Mucosa of rectum (tissue), 2 donors: Measurements from ENCODE around the gene FBXL17.

Experiments
- H3K27ac ChIP-seq, 2 donors: one replicate each; pipeline ENCODE4 v1.7.0; 2013; ENCODE audit warnings: inconsistent platforms in 2 of 2, low read depth in 2 of 2, low read length in 2 of 2
- H3K27me3 ChIP-seq, 2 donors: one replicate each; pipeline ENCODE4 v1.7.0; 2013; ENCODE audit warnings: low read length in 2 of 2; ENCODE audit not compliant: control insufficient read depth in 2 of 2, insufficient read depth in 2 of 2
- H3K36me3 ChIP-seq, 2 donors: one replicate each; pipeline ENCODE4 v1.7.0; 2013; ENCODE audit warnings: low read length in 2 of 2; ENCODE audit not compliant: control insufficient read depth in 2 of 2, insufficient read depth in 2 of 2
- H3K4me1 ChIP-seq, 2 donors: one replicate each; pipeline ENCODE4 v1.7.0; 2013; ENCODE audit warnings: low read length in 2 of 2, mild to moderate bottlenecking in 1 of 2; ENCODE audit not compliant: control insufficient read depth in 2 of 2, insufficient read depth in 2 of 2
- H3K4me3 ChIP-seq, 2 donors: one replicate each; pipeline ENCODE4 v1.7.0; 2013; ENCODE audit warnings: low read length in 2 of 2
- H3K9ac ChIP-seq, 2 donors: one replicate each; pipeline ENCODE4 v1.7.0; 2013; ENCODE audit warnings: low read length in 2 of 2, low read depth in 1 of 2, mild to moderate bottlenecking in 1 of 2
- H3K9me3 ChIP-seq, 2 donors: one replicate each; pipeline ENCODE4 v1.7.0; 2013; ENCODE audit warnings: low read length in 2 of 2; ENCODE audit not compliant: control insufficient read depth in 2 of 2
- donor health status: healthy.
- donor health status: Normal muscosa, but diverticular disease.

FBXL17 gene

DNA sequence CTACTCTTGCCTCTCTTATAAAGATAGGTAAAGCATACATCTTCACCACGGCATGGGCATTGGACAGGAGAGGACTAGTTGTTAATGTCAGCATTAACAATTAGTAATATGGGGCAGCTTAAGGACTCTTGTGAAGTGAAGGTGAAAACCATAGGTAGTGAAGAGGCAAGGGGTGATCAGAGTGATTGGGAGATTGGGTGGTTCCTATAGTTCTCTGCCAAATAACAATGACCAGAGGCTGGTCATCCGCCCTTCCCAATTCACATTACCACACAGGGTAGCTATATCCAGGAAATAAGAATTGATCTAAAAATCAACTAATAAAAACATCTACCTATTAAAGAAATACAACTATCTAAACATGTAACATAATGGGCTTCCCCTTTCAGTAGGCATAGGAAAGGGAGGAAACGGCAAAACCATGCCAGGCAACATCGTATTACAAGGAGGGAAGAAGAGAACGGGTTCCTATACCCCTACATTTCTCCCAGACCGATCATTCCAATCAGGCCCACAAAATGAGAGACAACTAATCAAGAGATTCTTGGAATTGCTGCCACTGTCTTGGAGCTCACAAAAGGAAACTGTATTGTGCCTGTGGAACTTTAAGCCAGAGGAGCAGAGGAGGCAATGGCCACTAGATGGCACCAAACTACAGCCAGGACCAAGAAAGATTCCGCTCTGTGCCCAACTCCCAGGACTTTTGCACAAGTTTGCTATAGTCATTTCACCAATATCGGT is 121.6 kb downstream of the FBXL17 start:
- peak overlapping the region in 1 of 2 donors; percentile 43 for H3K4me3 ChIP-seq
- no peaks in the 10 kb centered on the region for H3K36me3 ChIP-seq

GRCh38 chr5:108259306-108259705 is 122.6 kb downstream of the FBXL17 start:
- no peak overlapping the region for H3K4me3 ChIP-seq
- H3K9me3 ChIP-seq = no peaks in the 10 kb centered on the region
- H3K27ac ChIP-seq = no peak overlapping the region

More for the DNA sequence above, 121.6 kb downstream of the FBXL17 start:
- Histone ChIP-seq H3K4me1 (peaks cover 2% of the 10 kb centered on the region in 2 donors), H3K9ac (no peak overlapping the region), H3K27me3 (no peaks in the 10 kb centered on the region), H3K9me3 (no peaks in the 10 kb centered on the region), H3K27ac (no peak overlapping the region)

GRCh38 chr5:108257996-108258395 is 123.9 kb downstream of the FBXL17 start:
- no peak overlapping the region for H3K27ac ChIP-seq
- no peak overlapping the region for H3K4me3 ChIP-seq
- H3K27me3 ChIP-seq = no peaks in the 10 kb centered on the region
- H3K9ac ChIP-seq = no peak overlapping the region
- H3K36me3 ChIP-seq = no peaks in the 10 kb centered on the region
- H3K9me3 ChIP-seq = no peaks in the 10 kb centered on the region
- peaks cover 2% of the 10 kb centered on the region in 2 donors for H3K4me1 ChIP-seq

More at GRCh38 chr5:108259306-108259705, 122.6 kb downstream of the FBXL17 start:
- H3K27me3 ChIP-seq = no peaks in the 10 kb centered on the region
- H3K4me1 ChIP-seq = peaks cover 2% of the 10 kb centered on the region in 2 donors
- no peak overlapping the region for H3K9ac ChIP-seq
- no peaks in the 10 kb centered on the region for H3K36me3 ChIP-seq

DNA sequence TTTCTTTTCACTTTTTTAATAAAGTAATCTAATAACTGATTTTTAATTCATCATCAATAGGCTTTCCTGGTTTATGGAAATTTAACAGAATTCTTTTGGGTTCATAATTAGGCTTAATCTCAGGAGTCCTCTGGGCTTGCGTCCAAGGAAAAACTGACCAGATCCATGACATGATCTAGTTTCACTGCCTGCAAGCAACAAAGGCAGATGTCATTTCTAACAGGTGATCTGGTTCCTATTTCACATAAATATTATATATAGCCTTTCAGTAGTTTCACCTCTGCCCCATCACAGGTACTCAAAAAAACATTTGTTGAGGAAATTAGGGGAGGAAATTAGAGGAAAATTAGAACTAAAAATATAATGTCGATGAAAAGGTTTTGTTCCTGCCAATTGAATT is 126.4 kb downstream of the FBXL17 start:
- Histone ChIP-seq H3K27ac (no peak overlapping the region), H3K4me1 (peaks cover 0 to 2% of the 10 kb centered on the region in 2 donors), H3K9me3 (no peaks in the 10 kb centered on the region), H3K36me3 (no peaks in the 10 kb centered on the region), H3K4me3 (no peak overlapping the region), H3K9ac (no peak overlapping the region), H3K27me3 (no peaks in the 10 kb centered on the region)

GRCh38 chr5:108251350-108251749 is 130.5 kb downstream of the FBXL17 start:
- Histone ChIP-seq H3K9me3 (no peaks in the 10 kb centered on the region), H3K27ac (no peak overlapping the region), H3K4me1 (no peaks in the 10 kb centered on the region), H3K9ac (no peak overlapping the region), H3K4me3 (no peak overlapping the region), H3K27me3 (no peaks in the 10 kb centered on the region), H3K36me3 (no peaks in the 10 kb centered on the region)

DNA sequence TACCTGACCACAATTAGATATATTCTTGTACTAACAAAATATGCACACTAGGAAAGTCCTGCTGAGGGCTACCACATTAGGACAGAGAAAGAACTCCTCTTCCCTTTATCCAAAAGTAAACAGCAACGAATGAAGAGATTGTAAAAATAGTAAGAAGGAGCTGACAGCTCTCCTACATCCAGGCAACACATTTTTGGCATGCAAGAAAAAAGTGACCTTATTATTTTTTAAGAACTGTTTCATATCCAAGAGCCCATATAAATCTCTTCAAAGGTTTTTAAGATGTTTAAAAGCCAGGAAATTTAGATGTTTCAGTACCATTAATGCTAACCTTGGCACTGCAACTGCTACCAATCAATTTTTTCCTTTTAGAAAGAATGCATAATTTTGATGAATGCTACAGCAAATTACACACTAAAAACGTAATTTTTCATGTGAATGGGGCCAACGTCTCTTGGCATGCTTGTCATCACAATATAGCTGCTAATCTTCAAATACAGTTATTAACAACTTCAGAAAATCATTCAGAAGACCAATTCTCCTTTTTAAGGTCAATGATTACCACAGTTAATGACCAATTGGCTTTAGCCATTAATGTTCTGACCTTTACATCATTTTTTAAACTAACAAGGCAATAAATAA is 132.0 kb downstream of the FBXL17 start:
- Histone ChIP-seq H3K27ac (no peak overlapping the region), H3K36me3 (no peaks in the 10 kb centered on the region), H3K4me1 (no peaks in the 10 kb centered on the region), H3K4me3 (no peak overlapping the region), H3K9ac (no peak overlapping the region), H3K27me3 (no peaks in the 10 kb centered on the region), H3K9me3 (no peaks in the 10 kb centered on the region)

GRCh38 chr5:108249095-108249784 is 132.7 kb downstream of the FBXL17 start:
- Histone ChIP-seq H3K9ac (no peak overlapping the region), H3K4me1 (no peaks in the 10 kb centered on the region), H3K4me3 (no peak overlapping the region), H3K9me3 (no peaks in the 10 kb centered on the region), H3K27ac (no peak overlapping the region), H3K27me3 (no peaks in the 10 kb centered on the region), H3K36me3 (no peaks in the 10 kb centered on the region)

DNA sequence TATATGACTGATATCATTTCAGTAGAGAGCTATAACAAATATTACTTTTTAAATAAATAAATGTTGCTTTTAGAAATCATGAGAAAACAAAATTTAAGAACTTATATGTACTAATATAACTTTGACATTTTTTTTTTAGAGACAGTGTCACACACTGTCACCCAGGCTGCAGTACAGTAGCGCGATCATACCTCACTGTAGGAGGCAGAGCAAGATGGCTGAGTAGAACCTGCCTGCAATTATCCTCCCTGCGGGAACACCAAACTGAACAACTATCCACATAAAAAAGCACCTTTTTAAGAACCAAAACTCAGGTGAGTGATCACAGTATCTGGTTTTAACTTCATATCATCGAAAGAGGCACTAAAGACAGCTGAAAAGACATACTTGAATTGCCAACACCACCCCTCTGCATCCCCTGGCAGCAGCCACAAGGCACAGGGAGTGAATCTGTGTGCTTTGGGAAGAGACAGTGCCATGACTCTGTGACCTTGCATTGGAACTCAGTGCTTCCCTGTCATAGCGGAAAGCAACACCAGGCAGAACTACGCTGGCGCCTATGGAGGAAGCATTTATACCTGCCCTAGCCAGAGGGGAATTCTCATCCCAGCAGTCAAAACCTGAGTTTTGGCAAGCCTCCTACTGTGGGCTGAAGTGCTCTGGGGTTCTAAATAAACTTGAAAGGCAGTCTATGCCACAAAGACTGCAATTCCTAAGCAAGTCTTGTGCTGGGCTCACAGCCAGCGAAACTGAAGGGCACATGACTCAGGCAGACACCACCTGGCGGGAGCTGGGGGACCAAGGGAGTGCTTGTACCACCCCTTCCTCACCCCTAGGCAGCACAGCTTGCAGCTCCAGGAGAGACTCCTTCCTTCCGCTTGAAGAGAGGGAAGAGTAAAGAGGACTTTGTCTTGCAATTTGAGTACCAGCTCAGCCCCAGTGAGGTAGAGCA is 142.7 kb downstream of the FBXL17 start:
- Histone ChIP-seq H3K4me1 (no peaks in the 10 kb centered on the region), H3K27ac (no peak overlapping the region), H3K4me3 (no peak overlapping the region), H3K36me3 (no peaks in the 10 kb centered on the region), H3K9ac (no peak overlapping the region), H3K27me3 (no peaks in the 10 kb centered on the region), H3K9me3 (no peaks in the 10 kb centered on the region)

GRCh38 chr5:108238461-108238860 is 143.4 kb downstream of the FBXL17 start:
- Histone ChIP-seq H3K36me3 (no peaks in the 10 kb centered on the region), H3K9me3 (no peaks in the 10 kb centered on the region), H3K27ac (no peak overlapping the region), H3K9ac (no peak overlapping the region), H3K4me1 (no peaks in the 10 kb centered on the region), H3K4me3 (no peak overlapping the region), H3K27me3 (no peaks in the 10 kb centered on the region)
